ENCODE results near the gene SEPTIN10. TPM values are rescaled to one million over a fixed set of nuclear protein-coding genes. Genes with fewer than 3 reads are reported as not detected.

SEPTIN10 gene
- total RNA-seq, 1 experiment from 2014 or later: 113 TPM

DNA sequence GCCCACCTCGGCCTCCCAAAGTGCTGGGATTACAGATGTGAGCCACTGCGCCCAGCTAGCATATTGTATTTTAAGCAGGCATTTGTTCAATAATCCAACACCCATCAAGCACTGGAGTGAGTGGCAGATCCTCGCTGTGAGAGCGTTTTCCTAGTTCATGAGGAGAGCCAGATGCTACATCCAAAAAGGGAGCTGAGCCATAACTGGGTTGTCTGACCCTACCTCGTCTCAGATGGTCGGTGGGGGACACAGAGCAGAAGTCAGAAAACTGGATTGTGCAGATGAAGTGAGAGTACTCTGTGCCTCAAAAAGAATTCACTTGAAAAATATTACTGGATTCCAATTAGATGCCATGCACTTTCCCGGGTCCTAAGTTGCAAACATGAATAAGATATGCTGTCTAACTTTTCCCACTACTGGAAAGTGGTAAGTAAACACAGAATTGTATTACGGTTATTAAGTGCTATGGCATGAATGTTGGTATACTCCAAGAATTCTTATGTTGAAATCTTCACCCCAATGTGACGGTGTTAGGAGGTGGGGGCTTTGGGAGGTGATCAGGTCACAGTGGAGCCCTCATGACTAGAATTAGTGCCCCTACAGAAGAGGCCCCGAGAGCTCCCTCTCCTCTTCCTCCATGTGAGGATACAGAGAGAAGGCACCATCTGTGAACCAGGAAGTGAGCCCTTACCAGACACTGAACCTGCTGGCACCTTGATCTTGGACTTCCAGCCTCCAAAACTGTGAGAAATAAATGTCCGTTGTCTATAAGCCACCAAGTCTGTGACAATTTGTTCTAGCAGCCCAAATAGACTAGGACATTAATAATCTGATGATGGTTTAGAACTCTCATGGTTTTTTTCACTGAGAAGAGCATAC is 21.9 kb upstream of the SEPTIN10 start:
- intact Hi-C loops (cut with micrococcal nuclease): no loop called here
- ChIA-PET RAD21 (ENCODE audit: low non-redundant PET in 1 of 2, low total read pairs in 2 of 2, uncharacterized antibody in 2 of 2, unreplicated experiment in 2 of 2) (no interaction called here), POLR2A (no interaction called here), CTCF (no interaction called here)
- Histone ChIP-seq H3K9ac (ENCODE audit: low read length) (no peak overlapping the region), H3K9me3 (ENCODE audit: control insufficient read depth in 1 of 2, insufficient read depth in 1 of 2, low read depth in 1 of 2, low read length in 2 of 2) (no peaks in the 10 kb centered on the region), H3K4me2 (ENCODE audit: low read length) (no peak overlapping the region), H3K27ac (ENCODE audit: low read depth, low read length) (no peak overlapping the region), H3K36me3 (ENCODE audit: control insufficient read depth in 1 of 2, insufficient read depth in 2 of 2, low read length in 2 of 2) (no peaks in the 10 kb centered on the region), H2AFZ (ENCODE audit: low read depth, low read length, poor library complexity, severe bottlenecking) (no peak overlapping the region), H3K4me3 (replicated peaks in 1 of 2; ENCODE audit: low read depth in 1 of 2, low read length in 2 of 2) (no peak overlapping the region), H4K20me1 (ENCODE audit: insufficient read depth) (no peaks in the 10 kb centered on the region), H3K9me2 (ENCODE audit: insufficient read depth) (no peaks in the 10 kb centered on the region), H3K4me1 (ENCODE audit: control insufficient read depth in 1 of 2, insufficient read depth in 2 of 2, low read length in 2 of 2) (peaks cover 0 to 9% of the 10 kb centered on the region in 2 experiments; a peak in 1 of 4 replicates), H3K27me3 (ENCODE audit: insufficient read depth, low read length) (no peaks in the 10 kb centered on the region), H3K79me2 (ENCODE audit: insufficient read depth, low read length) (no peaks in the 10 kb centered on the region)
- BruUV-seq (replicated peaks): no TSS peak
- TF ChIP-seq, protein P1, sequence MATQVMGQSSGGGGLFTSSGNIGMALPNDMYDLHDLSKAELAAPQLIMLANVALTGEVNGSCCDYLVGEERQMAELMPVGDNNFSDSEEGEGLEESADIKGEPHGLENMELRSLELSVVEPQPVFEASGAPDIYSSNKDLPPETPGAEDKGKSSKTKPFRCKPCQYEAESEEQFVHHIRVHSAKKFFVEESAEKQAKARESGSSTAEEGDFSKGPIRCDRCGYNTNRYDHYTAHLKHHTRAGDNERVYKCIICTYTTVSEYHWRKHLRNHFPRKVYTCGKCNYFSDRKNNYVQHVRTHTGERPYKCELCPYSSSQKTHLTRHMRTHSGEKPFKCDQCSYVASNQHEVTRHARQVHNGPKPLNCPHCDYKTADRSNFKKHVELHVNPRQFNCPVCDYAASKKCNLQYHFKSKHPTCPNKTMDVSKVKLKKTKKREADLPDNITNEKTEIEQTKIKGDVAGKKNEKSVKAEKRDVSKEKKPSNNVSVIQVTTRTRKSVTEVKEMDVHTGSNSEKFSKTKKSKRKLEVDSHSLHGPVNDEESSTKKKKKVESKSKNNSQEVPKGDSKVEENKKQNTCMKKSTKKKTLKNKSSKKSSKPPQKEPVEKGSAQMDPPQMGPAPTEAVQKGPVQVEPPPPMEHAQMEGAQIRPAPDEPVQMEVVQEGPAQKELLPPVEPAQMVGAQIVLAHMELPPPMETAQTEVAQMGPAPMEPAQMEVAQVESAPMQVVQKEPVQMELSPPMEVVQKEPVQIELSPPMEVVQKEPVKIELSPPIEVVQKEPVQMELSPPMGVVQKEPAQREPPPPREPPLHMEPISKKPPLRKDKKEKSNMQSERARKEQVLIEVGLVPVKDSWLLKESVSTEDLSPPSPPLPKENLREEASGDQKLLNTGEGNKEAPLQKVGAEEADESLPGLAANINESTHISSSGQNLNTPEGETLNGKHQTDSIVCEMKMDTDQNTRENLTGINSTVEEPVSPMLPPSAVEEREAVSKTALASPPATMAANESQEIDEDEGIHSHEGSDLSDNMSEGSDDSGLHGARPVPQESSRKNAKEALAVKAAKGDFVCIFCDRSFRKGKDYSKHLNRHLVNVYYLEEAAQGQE (IDR thresholded peaks at IDR 0.05; ENCODE audit: low read depth): no peak
- TF ChIP-seq CBX3 (IDR thresholded peaks at IDR 0.05; ENCODE audit: low read depth) (no peak), ATF3 (IDR thresholded peaks at IDR 0.05) (no peak), CEBPB (IDR thresholded peaks at IDR 0.05; ENCODE audit: low read depth) (no peak), ZFX (IDR thresholded peaks at IDR 0.05) (no peak), POLR2A (IDR thresholded peaks at IDR 0.05; ENCODE audit: borderline replicate concordance, extremely low read depth, insufficient read depth, insufficient read length) (no peak), ZNF274 (IDR thresholded peaks at IDR 0.05; ENCODE audit: low read depth, low read length) (no peak), FOSL1 (IDR thresholded peaks at IDR 0.05; ENCODE audit: low read depth) (no peak), SIN3A (IDR thresholded peaks at IDR 0.05; ENCODE audit: low read depth) (no peak), EGR1 (IDR thresholded peaks at IDR 0.05; ENCODE audit: low read depth) (no peak), YY1 (IDR thresholded peaks at IDR 0.05; ENCODE audit: extremely low read depth, insufficient replicate concordance, low read depth, low read length) (no peak), EZH2phosphoT487 (IDR thresholded peaks at IDR 0.05; ENCODE audit: borderline replicate concordance) (no peak), SP1 (IDR thresholded peaks at IDR 0.05; ENCODE audit: low read depth) (no peak), RAD21 (IDR thresholded peaks at IDR 0.05; ENCODE audit: low read depth) (no peak), TCF7L2 (IDR thresholded peaks at IDR 0.05; ENCODE audit: borderline replicate concordance, extremely low read depth, insufficient read depth, insufficient read length) (no peak)
- TF ChIP-seq, protein P2, sequence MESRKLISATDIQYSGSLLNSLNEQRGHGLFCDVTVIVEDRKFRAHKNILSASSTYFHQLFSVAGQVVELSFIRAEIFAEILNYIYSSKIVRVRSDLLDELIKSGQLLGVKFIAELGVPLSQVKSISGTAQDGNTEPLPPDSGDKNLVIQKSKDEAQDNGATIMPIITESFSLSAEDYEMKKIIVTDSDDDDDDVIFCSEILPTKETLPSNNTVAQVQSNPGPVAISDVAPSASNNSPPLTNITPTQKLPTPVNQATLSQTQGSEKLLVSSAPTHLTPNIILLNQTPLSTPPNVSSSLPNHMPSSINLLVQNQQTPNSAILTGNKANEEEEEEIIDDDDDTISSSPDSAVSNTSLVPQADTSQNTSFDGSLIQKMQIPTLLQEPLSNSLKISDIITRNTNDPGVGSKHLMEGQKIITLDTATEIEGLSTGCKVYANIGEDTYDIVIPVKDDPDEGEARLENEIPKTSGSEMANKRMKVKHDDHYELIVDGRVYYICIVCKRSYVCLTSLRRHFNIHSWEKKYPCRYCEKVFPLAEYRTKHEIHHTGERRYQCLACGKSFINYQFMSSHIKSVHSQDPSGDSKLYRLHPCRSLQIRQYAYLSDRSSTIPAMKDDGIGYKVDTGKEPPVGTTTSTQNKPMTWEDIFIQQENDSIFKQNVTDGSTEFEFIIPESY (IDR thresholded peaks at IDR 0.05; ENCODE audit: extremely low read depth, insufficient replicate concordance, low read length): no peak
- TF ChIP-seq, protein P3, sequence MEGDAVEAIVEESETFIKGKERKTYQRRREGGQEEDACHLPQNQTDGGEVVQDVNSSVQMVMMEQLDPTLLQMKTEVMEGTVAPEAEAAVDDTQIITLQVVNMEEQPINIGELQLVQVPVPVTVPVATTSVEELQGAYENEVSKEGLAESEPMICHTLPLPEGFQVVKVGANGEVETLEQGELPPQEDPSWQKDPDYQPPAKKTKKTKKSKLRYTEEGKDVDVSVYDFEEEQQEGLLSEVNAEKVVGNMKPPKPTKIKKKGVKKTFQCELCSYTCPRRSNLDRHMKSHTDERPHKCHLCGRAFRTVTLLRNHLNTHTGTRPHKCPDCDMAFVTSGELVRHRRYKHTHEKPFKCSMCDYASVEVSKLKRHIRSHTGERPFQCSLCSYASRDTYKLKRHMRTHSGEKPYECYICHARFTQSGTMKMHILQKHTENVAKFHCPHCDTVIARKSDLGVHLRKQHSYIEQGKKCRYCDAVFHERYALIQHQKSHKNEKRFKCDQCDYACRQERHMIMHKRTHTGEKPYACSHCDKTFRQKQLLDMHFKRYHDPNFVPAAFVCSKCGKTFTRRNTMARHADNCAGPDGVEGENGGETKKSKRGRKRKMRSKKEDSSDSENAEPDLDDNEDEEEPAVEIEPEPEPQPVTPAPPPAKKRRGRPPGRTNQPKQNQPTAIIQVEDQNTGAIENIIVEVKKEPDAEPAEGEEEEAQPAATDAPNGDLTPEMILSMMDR (IDR thresholded peaks at IDR 0.05 in 2 of 3, conservative IDR thresholded peaks at IDR 0.05 in 1 of 3; ENCODE audit: borderline replicate concordance in 1 of 3, insufficient read depth in 1 of 3, low read depth in 2 of 3, low read length in 2 of 3): no peak
- TF ChIP-seq, protein P4, sequence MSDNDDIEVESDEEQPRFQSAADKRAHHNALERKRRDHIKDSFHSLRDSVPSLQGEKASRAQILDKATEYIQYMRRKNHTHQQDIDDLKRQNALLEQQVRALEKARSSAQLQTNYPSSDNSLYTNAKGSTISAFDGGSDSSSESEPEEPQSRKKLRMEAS (IDR thresholded peaks at IDR 0.05): no peak
- ATAC-seq (no peak), DNase-seq (ENCODE audit: low read depth, low spot score) (no peak)
